GM19455 (cell line): ENCODE measurements around the gene RNF213.

Experiments
- ATAC-seq: cut with Tn5 transposase; IDR thresholded peaks from one replicate; pipeline ENCODE4 v1.9.1; 2021; ENCODE audit not compliant: unreplicated experiment

Gene RNF213

DNA sequence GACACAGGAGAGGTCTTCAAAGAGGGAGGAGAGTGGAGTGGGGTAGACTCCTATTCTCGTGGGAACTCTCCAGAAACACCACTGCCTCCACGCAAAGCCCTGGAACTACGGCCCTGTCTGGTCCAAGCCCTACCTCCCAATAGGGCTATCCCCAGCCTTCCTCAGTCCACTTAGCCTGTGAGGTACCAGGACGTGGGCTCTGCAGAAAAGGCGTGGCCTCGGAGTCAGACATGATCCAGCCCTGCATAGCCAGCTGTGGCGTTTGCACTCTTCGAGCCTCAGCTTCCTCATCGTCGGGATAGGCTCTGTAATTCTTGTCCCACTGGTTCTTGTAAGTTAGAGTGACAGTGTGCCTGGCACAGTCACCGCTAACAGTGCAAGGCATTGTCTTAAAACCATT, 168.1 kb downstream of the RNF213 start:
- no peak for ATAC-seq

GRCh38 chr17:80429356-80430275, 169.0 kb downstream of the RNF213 start:
- ATAC-seq, result no peak

- no peak for ATAC-seq
Observed at GRCh38 chr17:80430446-80431245, 170.0 kb downstream of the RNF213 start.

DNA sequence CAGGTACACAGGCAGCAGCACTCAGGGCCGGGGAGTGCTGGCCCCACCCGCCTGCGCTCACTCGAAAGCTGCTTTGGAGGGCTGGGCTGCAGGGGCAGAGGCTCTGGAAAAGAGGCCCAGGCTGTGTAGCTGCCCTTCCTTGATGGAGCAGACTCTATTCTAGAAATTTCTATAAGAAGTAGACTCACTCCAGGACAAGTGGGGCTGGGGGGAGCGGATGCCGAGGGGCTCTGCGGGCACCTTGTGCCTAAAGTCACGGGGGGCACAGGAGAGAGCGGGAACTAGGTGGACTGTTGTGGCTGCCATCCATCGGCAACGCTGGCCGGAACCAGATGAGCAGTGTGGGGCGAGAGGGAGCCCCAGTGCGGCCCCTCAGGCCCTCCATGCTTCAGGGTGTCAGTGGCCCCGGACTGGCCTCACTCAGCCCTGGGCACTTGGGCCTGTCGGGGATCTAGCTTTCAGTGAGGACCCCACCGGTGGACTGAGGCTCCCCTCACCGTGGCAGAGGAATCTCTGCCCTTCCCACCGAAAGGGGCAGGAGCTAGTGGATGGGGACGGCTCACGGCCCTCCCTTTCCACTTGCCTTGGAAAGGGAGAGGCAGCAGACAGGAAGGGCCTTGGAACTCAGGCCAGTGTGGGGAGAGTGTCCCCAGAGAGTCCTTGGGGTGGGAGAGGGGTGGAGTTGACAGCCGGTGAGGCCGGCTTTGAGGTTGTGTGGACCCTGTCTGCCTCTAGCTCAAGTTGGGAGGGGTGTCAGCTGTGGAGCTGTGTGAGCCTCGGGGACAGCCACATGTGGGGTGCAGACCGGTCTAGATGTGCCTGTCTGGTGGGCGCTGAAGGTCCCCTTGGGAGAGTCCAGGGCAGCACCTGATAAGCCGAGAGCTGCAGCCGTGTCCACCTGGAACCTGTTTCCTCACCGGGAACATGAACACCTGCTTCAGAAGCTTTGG, 170.9 kb downstream of the RNF213 start:
- no peak for ATAC-seq

- ATAC-seq, result no peak
Observed at GRCh38 chr17:80432350-80432955, 171.8 kb downstream of the RNF213 start.

- no peak for ATAC-seq
Observed at GRCh38 chr17:80432961-80433550, 172.4 kb downstream of the RNF213 start.

DNA sequence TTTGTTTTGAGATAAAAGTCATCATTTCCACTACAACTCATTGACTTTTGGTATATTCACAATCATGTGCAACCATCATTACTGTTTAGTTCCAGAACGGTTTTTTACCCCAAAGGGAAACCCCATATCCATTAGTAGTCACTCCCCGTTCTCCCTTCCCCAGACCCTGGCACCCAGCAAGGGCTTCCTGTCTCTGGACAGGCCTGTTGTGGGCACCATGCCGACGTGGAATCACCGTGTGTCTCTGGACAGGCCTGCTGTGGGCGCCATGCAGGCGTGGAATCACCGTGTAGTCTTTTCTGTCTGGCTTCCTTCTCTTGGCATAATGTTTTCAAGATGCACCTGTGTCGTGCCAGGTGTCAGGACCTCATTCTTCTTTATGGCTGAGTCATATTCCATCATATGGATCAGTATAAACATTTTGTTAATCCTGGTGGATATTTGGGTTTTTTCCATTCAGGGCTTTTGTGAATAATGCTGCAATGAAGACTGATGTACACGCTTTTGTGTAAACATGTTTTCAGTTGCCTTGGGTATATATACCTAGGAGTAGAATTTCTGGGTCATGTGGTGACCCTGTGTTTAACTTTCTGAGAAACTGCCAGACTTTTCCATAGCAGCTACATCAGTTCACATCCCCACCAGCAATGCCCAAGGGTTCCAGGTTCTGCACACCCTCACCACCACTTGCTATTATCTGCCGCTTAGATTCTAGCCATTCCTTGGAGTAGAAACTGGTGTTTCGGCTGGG, 173.4 kb downstream of the RNF213 start:
- no peak for ATAC-seq

GRCh38 chr17:80437532-80437931, 176.9 kb downstream of the RNF213 start:
- ATAC-seq, result no peak

DNA sequence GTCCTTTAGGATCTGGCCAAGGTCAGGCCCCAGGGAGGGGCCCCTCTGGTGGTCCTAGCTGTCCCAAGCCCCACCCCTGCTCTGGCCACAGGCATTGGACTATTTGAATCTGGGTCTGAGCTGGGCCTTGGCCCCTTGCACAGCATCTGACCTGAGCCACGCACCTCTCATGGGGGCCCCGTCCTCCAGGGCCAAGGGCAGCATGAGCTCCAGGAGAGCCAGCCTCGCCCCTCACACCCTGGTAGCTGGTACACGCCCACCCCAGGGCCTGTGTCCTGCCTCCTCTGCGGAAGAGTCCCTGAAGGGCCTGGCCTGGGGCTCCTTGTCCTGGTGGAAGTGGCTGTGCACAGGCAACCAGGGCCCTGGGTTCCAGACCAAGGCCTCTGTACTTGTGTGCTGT, 178.2 kb downstream of the RNF213 start:
- ATAC-seq, result no peak

DNA sequence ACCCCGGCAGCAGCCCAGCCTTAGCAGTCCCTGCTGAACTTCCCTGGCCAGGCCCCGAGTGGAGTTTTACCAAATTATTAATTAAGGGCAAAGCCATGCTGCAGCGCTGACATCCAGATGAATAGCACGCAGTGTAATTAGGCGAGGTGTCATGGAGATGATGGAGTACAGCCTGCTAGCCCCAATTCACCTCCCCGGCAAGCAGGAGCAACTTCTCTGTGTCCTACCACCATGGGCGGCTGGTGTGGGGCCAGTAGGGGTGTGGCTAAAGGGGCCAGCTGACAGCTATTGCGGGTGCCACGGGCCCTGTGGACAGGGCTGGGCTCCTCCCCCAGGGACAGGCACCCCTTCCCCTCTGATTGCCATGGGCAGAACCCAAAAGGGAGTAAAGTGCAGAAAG, 178.8 kb downstream of the RNF213 start:
- no peak for ATAC-seq

DNA sequence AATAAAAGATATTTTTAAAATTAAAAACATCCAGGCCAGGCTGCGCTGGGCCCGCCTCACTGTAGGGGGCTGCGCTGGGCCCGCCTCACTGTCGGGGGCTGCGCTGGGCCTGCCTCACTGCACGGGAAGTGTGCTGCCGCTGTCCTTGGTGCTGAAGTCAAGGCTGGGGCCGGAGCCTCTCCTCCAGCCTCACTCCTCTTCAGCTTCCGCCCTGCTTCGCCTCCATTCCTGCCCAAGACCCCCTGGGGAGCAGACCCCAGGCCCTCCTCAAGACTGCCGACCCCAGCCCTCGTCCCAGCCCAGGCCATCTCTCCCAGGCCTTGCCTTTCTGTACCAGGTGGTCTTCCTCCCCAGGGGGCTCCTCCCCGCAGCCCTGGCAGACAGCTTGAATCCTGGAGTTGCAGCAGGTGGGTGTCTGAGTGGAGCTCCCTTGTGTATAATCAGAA, 180.5 kb downstream of the RNF213 start:
- no peak for ATAC-seq

GRCh38 chr17:80441598-80442322, 181.1 kb downstream of the RNF213 start:
- ATAC-seq, result no peak

DNA sequence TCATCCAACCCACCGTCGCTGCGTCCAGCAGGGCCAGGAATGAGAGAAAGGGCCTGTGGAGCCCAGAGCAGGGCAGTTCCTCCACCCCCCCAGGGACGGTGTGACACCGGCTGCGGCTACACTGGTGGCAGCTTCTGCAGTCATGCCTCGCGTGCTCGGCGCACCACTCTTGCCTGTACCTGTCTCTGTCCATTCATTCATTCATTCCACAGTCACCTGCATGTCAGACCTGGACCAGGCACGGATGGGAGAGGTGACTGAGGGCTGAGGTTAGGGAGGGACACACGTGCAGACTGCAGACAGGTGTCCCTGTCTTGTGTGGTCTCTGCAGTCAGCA, 181.6 kb downstream of the RNF213 start:
- no peak for ATAC-seq

DNA sequence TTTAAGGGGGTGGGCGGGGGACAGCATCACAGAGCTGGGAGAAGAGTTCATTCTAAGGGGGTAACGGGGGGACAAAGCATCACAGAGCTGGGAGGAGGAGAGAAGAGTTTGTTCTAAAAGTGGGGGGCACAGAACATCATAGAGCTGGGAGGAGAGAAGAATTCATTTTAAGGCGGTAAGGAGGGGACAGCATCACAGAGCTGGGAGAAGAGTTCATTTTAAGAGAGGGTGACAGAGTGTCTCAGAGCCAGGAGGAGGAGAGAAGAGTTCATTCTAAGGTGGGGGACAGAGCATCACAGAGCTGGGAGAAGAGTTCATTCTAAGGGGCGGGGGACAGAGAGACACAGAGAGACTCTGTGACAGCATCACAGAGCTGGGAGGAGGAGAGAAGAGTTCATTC, 182.1 kb downstream of the RNF213 start:
- ATAC-seq, result no peak

GRCh38 chr17:80443498-80443897, 182.8 kb downstream of the RNF213 start:
- no peak for ATAC-seq

DNA sequence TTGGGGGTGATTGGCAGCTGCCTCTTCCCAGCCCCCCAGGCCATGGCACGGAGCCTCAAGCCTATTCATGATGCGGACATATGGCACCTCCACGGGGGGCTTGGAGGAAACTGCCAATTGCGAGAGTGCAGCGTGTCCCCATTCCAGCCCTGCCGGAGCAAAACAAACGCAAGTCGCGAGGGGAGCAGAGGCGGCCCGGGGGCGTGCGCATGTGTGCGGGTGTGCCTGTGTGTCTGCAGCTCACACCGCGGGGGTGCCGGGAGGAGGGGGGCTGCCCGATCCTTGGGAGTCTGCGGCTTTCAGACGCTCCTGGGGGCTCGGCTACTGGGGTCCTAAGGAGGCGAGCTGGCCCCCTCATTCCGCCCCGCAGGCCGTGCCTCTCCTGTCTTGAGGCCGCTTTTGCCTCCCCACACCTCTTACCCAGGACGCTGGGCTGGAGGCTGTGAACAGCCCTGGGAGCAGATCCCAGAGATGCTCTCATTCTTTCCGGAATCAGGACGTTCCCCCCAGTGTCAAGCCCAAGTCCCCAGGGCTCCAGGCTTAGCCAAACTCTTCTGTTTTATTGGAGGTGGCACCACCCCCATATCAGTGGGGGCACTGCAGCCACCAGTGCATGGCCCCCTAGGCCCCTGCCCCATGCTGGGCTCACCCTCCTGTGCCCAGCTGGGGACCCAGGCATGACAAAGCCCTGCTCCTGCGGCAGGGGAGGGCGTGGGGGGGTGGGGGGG, 183.4 kb downstream of the RNF213 start:
- ATAC-seq, result no peak

GRCh38 chr17:80444644-80444979, 184.0 kb downstream of the RNF213 start:
- ATAC-seq, result no peak

- no peak for ATAC-seq
Observed at GRCh38 chr17:80445007-80445725, 184.5 kb downstream of the RNF213 start.
